HS-5 (cell line): ENCODE results near the gene RASSF7.

Source experiments
- DNase-seq: peaks from one replicate; pipeline ENCODE4 v3.0.0-alpha.2; 2012; ENCODE audit warnings: low read depth

Gene RASSF7

DNA sequence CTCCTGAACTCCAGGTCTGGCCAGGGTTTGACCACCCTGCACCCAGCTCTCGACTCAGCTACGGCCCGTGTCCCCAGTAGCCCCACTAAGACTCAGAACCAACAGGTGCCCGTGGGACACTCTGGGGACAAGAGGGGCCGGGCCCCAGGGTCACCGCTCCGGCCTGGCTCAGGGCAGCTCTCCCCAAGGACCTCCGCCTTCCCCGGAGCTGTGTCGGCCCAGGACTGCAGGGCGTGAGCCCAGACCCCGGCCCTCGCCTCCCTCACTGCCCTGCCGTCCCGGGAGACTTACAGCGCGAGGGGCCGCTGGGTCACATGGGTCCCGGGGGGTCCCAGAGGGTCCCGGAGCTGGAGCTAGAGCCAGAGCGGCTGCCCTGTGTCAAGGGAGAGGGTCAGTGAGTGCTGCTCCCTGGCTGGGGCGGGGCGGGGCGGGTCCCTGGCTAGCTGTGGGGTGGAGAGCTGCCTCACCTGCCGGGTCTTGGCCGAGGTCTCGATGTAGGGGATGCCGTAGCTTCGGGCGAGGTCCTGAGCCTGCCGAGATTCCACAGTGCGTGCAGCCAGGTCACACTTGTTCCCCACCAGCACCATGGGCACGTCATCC is 27.7 kb upstream of the RASSF7 start:
- no peak for DNase-seq

DNA sequence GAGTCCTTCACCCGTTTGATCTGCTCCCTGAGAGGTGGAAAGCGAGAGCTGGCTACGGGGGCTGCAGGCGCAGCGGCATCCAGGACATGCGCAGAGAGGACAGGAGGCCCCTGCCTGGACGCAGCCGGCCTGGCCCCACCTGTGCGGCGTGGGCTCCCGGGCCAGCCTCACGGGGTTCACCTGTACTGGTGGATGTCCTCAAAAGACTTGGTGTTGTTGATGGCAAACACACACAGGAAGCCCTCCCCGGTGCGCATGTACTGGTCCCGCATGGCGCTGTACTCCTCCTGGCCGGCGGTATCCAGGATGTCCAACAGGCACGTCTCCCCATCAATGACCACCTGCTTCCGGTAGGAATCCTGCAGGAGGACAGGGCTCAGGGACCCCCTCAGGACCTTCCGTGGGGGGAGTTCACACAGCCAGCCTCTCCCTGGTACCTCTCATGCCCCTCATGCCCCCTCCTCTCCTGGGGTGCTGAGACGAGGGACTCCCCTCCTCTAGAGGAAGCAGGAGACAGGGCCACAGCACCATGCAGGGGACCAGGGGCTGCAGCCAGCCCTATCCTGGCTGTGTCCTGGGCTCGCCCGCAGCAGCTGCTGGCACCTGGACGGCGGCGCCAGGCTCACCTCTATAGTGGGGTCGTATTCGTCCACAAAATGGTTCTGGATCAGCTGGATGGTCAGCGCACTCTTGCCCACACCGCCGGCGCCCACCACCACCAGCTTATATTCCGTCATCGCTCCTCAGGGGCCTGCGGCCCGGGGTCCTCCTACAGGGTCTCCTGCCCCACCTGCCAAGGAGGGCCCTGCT is 27.0 kb upstream of the RASSF7 start:
- DNase-seq: no peak

- no peak for DNase-seq
Observed at GRCh38 chr11:534396-535209, 26.2 kb upstream of the RASSF7 start.

GRCh38 chr11:535210-535518 is 25.6 kb upstream of the RASSF7 start:
- DNase-seq: no peak

- peak; percentile 51 for DNase-seq
Observed at GRCh38 chr11:535519-536454, 25.0 kb upstream of the RASSF7 start, which contains the start of gene HRAS. Gene HRAS (minus strand): TSS chr11:535576.

- no peak for DNase-seq
Observed at GRCh38 chr11:536841-537621, 23.7 kb upstream of the RASSF7 start, which contains the start of gene LRRC56. Gene LRRC56 (plus strand): TSS chr11:537527. CDS start chr11:540685, 3,158 bp downstream.

DNA sequence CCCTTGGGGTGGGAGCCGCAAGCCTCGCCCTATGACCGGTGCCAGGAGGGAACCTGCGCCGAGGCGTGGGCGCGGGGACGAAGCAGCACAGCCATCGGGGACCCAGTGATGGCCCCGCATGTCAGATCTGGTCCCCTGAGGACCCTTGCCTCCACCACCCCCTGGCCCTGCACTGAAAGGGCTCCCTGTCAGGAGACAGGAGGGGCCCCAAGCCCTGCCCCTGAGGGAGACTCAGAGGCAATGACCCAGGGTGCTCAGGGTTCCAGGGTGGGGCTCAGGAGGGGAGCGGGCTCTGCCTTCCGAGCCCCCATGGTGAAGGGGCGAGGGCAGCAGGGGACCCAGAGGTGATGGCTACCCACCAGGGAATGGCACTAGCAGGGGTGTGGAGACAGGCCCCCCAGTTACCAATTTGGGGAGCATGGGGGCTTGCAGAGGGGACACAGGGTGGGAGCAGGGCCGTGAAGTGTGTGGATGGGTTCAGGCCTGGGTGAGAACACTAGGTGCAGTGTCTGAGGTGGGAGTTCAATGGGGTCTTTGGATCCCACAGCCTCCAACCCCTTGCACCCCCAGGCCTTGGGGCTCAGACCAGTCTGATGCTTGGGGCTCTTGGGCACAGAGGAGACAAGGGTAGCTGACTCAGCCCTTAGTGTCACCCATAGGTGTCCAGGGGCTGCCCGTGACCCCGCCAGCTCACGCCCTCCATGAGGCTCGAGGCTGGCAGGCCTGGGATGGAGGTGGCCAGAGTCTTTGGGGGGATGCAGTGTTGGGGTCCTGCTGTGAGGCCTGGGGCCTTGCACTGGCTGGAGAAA is 22.9 kb upstream of the RASSF7 start:
- no peak for DNase-seq

GRCh38 chr11:538431-539051 is 22.2 kb upstream of the RASSF7 start:
- DNase-seq: no peak

DNA sequence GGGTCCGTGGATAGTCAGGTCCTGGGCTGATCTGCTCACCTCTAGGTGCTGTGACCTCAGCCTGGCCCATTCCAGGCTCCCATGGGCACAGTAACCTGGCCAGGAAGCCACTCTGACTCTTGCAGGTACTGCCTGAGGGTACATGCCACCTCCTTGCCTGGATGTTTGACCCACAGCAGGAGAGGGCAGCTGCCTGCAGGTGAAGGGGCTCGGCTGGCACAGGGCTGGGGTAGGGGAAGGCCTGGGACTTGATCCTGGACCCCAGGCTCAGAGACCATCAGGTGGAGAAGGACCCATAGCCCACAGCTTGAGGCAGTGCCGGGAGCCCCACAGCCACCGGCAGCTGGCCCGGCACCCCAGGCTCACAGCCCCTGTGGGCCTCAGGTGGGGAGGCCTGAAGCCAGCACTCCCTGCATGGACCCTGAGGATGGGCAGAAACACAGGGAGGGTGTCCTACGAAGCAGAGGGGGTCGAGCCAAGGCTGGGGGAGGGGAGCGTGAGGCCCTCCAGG is 20.7 kb upstream of the RASSF7 start:
- no peak for DNase-seq

DNA sequence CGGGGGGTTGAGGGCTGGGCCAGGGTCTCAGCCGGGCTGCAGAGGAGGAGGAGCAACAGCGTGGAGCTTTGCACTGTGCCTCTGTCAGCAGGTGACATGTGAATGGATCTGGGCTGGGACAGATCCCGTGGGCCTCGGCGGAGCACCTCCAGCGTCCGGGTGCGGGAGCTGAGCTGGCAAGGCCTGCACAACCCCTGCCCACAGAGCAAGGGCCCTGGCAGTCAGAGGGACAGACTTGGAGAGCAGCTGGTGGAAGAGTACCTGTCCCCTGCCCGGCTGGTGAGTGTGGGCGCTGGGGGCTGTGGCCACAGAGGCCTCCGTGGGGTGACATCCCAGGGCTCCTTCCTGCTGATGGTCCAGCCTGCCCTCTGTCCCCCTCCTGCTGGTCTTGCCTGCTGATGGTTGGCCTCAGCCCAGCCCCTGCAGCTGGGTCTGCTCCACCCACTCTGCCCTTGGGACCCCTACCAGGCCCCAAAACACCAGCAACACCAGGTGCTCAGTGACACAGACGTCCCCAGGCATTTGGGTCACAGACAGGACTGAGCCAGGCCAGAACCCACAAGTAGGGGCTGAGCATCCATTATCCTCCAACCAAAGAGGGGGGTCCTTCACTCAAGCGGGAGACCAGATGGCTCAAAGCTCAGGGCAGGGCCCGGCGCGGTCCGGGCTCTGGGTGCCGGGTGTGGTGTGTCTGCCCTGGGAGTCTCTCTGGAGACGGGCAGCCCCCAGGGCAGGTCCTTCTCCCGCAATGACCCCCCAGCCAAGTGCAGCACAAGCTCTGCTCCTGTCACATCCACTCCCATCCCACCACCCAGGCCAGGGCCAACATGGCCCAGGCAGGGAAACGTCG is 20.0 kb upstream of the RASSF7 start:
- no peak for DNase-seq

- DNase-seq: no peak
Observed at GRCh38 chr11:541433-541885, 19.3 kb upstream of the RASSF7 start.

- no peak for DNase-seq
Observed at GRCh38 chr11:544817-545166, 16.0 kb upstream of the RASSF7 start.

DNA sequence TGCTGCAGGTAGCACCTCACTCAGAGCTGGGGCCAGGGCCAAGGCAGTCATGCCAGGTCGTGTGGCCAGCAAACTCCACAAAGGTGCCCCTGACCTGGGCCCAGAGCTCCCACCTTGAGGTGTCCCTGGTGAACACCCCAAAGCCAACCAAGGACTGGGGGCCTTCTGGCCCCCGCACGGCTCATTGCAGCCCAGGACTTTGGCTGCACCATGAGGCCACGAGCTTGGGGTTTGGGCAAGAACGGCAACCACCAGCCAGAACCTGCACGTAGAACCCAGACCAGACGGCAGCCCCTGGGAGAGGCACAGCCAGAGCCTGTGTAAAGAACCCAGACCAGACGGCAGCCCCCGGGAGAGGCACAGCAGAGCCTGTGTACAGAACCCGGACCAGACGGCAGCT is 15.6 kb upstream of the RASSF7 start:
- DNase-seq: no peak

DNA sequence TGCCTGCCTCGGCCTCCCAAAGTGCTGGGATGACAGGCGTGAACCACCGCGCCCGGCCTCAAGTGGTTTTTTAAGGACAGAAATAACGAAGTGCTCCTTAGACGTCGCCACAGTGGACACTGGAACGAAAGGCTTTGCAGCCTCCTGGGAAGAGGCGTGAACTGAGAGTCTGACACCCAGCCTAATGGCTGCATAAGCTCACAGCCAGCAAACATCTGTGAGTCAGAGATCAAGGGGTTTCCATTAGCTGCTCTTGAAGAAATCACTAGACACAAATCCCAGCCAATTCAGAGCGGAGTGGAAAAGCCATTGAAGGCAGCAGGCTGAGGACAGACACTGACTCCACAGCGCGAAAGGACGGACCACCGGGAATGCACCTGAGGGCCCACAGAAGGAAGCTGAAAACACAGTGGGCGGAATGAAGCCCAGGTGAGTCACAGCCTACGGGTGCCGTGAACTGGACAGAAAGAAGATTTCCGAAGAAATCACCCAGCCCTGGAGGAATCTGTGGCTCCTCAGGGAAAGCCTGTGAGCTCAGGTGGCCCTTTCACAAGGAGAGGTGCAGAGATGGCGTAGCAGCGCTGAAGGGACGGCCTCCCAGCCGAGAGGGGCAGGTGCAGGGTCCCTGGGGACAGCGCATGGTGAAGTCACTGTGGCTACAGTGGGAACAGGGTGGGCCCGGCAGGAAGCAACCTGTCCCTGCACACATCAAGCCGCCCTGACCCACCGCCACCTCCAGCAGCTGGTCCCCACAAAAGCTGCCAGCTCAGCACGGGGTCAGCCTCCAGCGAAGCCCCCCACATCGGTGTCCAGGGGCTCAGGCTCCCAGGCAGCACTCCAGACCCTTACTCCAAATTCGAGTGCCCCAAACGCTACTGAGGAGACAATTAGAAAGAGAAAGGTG is 11.8 kb upstream of the RASSF7 start:
- no peak for DNase-seq

GRCh38 chr11:550021-550745 is 10.6 kb upstream of the RASSF7 start:
- DNase-seq: no peak

DNA sequence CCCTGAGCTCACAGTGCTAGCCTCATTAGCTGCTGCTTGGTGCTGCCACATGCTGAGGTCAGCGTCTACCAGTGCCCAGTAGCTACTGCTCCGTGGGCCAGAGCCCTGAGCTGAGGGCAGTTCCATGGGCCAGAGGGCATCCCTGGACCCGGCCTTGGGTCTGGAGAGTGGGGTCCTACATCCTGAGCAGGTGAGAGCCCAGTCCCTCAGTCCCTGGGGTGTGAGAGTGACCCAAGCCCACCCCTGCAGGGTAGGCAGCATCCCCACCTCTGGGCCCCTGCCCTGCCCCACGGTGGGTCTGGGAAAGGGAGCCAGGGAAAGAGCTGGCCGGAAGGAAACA is 10.1 kb upstream of the RASSF7 start:
- no peak for DNase-seq

DNA sequence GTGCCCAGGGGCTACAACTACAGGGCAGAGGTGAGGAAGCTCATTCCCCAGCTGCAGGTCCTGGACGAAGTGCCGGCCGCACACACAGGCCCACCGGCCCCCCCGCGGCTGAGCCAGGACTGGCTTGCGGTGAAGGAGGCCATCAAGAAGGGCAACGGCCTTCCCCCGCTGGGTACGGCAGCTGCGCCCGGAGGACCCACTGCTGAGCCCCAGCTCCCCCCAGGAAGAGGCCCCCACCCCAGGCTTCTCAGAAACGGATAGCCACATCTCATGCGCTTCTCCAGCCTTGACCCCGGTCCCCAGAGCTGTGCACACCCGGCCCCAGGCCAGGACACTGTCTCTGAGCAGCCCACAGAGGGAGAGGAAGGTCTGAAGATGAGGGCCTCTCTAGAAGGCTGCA is 9.6 kb upstream of the RASSF7 start:
- DNase-seq: no peak
